Fibroblast of lung (primary cell): ENCODE results near the gene FCRL3. TPM values are rescaled to one million over a fixed set of nuclear protein-coding genes. Genes with fewer than 3 reads are reported as not detected.

ENCODE experiments used
- DNase-seq, 2 donors: peaks; one replicate each; pipeline versions ENCODE4 v3.0.0 to v3.0.0-alpha.2; 2010; ENCODE audit warnings: low read depth in 2 of 2
- H2AFZ ChIP-seq: 2 replicates; pipeline ENCODE4 v1.5.1; 2012; ENCODE audit warnings: low read length, control low read depth, inconsistent platforms
- H3K27ac ChIP-seq: 2 replicates; pipeline ENCODE4 v1.5.1; 2011; ENCODE audit warnings: low read length, control low read depth; ENCODE audit not compliant: insufficient read depth
- H3K27me3 ChIP-seq: 2 replicates; pipeline ENCODE4 v1.5.1; 2011; ENCODE audit warnings: mild to moderate bottlenecking, low read length; ENCODE audit not compliant: control insufficient read depth, insufficient read depth
- H3K36me3 ChIP-seq: 2 replicates; pipeline ENCODE4 v1.5.1; 2011; ENCODE audit warnings: low read length; ENCODE audit not compliant: control insufficient read depth, insufficient read depth
- H3K4me1 ChIP-seq: 2 replicates; pipeline ENCODE4 v1.5.1; 2011; ENCODE audit warnings: low read length; ENCODE audit not compliant: control insufficient read depth, insufficient read depth; ENCODE audit errors: extremely low read depth
- H3K4me2 ChIP-seq: 2 replicates; pipeline ENCODE4 v1.5.1; 2011; ENCODE audit warnings: low read length, control low read depth; ENCODE audit not compliant: insufficient read depth; ENCODE audit errors: extremely low read depth
- H3K4me3 ChIP-seq, 4 experiments: fragments of 200-600 bp in 1 of 4; sonication (generic) in 1 of 4; replicated peaks in 1 of 4; 2 replicates each; pipeline ENCODE4 v1.5.1; 2011 to 2016; ENCODE audit warnings: low read length in 4 of 4, low read depth in 3 of 4, mild to moderate bottlenecking in 3 of 4, control low read depth in 2 of 4, inconsistent platforms in 1 of 4, mixed read lengths in 1 of 4; ENCODE audit not compliant: insufficient read depth in 1 of 4; ENCODE audit errors: control extremely low read depth in 1 of 4
- H3K79me2 ChIP-seq: 2 replicates; pipeline ENCODE4 v1.5.1; 2012; ENCODE audit warnings: mild to moderate bottlenecking, low read length, inconsistent platforms; ENCODE audit not compliant: control insufficient read depth, insufficient read depth
- H3K9ac ChIP-seq: 2 replicates; pipeline ENCODE4 v1.5.1; 2011; ENCODE audit warnings: mild to moderate bottlenecking, low read length, control low read depth; ENCODE audit not compliant: insufficient read depth
- H3K9me3 ChIP-seq: 2 replicates; pipeline ENCODE4 v1.5.1; 2012; ENCODE audit warnings: low read depth, low read length; ENCODE audit not compliant: control insufficient read depth, insufficient read depth
- H4K20me1 ChIP-seq: 2 replicates; pipeline ENCODE4 v1.5.1; 2011; ENCODE audit warnings: low read length; ENCODE audit not compliant: control insufficient read depth, insufficient read depth; ENCODE audit errors: extremely low read depth
- CTCF ChIP-seq, 2 donors: IDR thresholded peaks in 1 of 2; conservative IDR thresholded peaks in 1 of 2; 1 replicate in 1 of 2; 2 replicates in 1 of 2; pipeline ENCODE4 v1.5.1; 2011 to 2012; ENCODE audit warnings: low read length in 2 of 2, control low read depth in 1 of 2, inconsistent platforms in 1 of 2, low read depth in 1 of 2, mild to moderate bottlenecking in 1 of 2
- EZH2 ChIP-seq: IDR thresholded peaks from 2 replicates; pipeline ENCODE4 v1.5.1; 2012; ENCODE audit warnings: low read length, control low read depth, mild to moderate bottlenecking; ENCODE audit errors: missing control alignments
- polyA plus RNA-seq, 2 donors: library from polyadenylated mRNA; depleted of rRNA in 1 of 2; stranded (reverse) in 1 of 2; unstranded in 1 of 2; fragments of >200 nt; gene quantifications; 2 replicates each; pipeline ENCODE4 v1.2.1, GENCODE V29; 2011 to 2012; ENCODE audit warnings: missing spikeins in 1 of 2
- total RNA-seq: library from RNA; depleted of rRNA; stranded (reverse); fragments of >200 nt; gene quantifications from 2 replicates; pipeline ENCODE4 v1.2.1, GENCODE V29; 2014

The FCRL3 gene
- total and polyA plus RNA-seq, 2 donors (not counting 1 experiment from before 2014, with no cell fraction given) = not detected

GRCh38 chr1:157682710-157683437 lies 17.7 kb downstream of the FCRL3 start:
- Histone ChIP-seq H3K4me1 (no peaks in the 10 kb centered on the region), H3K9ac (no peak overlapping the region), H3K9me3 (no peaks in the 10 kb centered on the region), H3K4me2 (no peak overlapping the region), H3K79me2 (no peaks in the 10 kb centered on the region), H3K4me3 (no peak overlapping the region), H3K36me3 (no peaks in the 10 kb centered on the region), H2AFZ (no peak overlapping the region), H4K20me1 (no peaks in the 10 kb centered on the region), H3K27me3 (no peaks in the 10 kb centered on the region), H3K27ac (no peak overlapping the region)
- DNase-seq = no peak
- TF ChIP-seq EZH2 = no peak
- TF ChIP-seq CTCF (conservative IDR thresholded peaks at IDR 0.05 in 1 of 2, IDR thresholded peaks at IDR 0.05 in 1 of 2; ENCODE audit: low read depth in 1 of 2, low read length in 2 of 2) = no peak

- no peak for TF ChIP-seq CTCF (conservative IDR thresholded peaks at IDR 0.05 in 1 of 2, IDR thresholded peaks at IDR 0.05 in 1 of 2; ENCODE audit: low read depth in 1 of 2, low read length in 2 of 2)
- no peak for TF ChIP-seq EZH2
- Histone ChIP-seq H4K20me1 (no peaks in the 10 kb centered on the region), H3K79me2 (no peaks in the 10 kb centered on the region)
Observed at GRCh38 chr1:157678721-157679120, 21.8 kb downstream of the FCRL3 start.

GRCh38 chr1:157673008-157673407 lies 27.6 kb downstream of the FCRL3 start:
- no peak for TF ChIP-seq CTCF (conservative IDR thresholded peaks at IDR 0.05 in 1 of 2, IDR thresholded peaks at IDR 0.05 in 1 of 2; ENCODE audit: low read depth in 1 of 2, low read length in 2 of 2)
- TF ChIP-seq EZH2 = no peak
- no peaks in the 10 kb centered on the region for H3K27me3 ChIP-seq
- no peaks in the 10 kb centered on the region for H3K36me3 ChIP-seq
- no peak overlapping the region for H3K4me2 ChIP-seq
- no peak overlapping the region for H2AFZ ChIP-seq
- H3K9me3 ChIP-seq = no peaks in the 10 kb centered on the region
- H3K4me1 ChIP-seq = no peaks in the 10 kb centered on the region
- no peaks in the 10 kb centered on the region for H4K20me1 ChIP-seq
- H3K79me2 ChIP-seq = no peaks in the 10 kb centered on the region
- H3K4me3 ChIP-seq = no peak overlapping the region
- DNase-seq = no peak
- H3K27ac ChIP-seq = no peak overlapping the region
- no peak overlapping the region for H3K9ac ChIP-seq

More at GRCh38 chr1:157678721-157679120, 21.8 kb downstream of the FCRL3 start:
- H3K9ac ChIP-seq = no peak overlapping the region
- no peaks in the 10 kb centered on the region for H3K9me3 ChIP-seq
- no peaks in the 10 kb centered on the region for H3K4me1 ChIP-seq
- H2AFZ ChIP-seq = no peak overlapping the region
- H3K27ac ChIP-seq = no peak overlapping the region
- no peak overlapping the region for H3K4me2 ChIP-seq
- no peaks in the 10 kb centered on the region for H3K27me3 ChIP-seq
- DNase-seq = no peak
- H3K36me3 ChIP-seq = no peaks in the 10 kb centered on the region
- no peak overlapping the region for H3K4me3 ChIP-seq
